ENCODE data around the gene NTRK3. TPM values are rescaled to one million over a fixed set of nuclear protein-coding genes. Genes with fewer than 3 reads are reported as not detected.

NTRK3 gene
- total RNA-seq, 1 donor from 2014 or later: 6.4 TPM

DNA sequence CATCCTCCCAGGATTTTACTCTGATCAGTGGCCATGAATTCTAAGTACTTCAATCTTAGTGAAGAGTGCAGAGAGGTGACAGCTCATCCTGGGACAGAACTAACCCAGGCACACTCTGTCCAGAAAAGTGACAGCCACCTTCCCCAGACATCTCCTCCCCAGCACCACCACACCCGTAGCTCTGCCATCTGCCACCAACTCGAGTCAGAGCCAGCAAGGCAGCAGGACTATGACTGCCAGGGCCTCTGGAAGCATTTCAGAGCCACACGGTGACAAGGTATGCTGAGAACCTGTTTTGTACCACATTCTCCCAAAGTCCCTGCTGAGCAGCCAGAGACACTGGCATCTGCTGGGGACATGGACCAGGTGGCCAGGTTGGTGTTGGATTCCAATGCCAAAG lies 71.0 kb downstream of the NTRK3 start:
- Mint-ChIP-seq H3K27me3 (ENCODE audit: unreplicated experiment) (peaks cover 2% of the 10 kb centered on the region), H3K36me3 (ENCODE audit: low read depth, unreplicated experiment) (no peaks in the 10 kb centered on the region), H3K4me3 (ENCODE audit: unreplicated experiment) (no peak overlapping the region), H3K4me1 (ENCODE audit: unreplicated experiment) (peaks cover 12% of the 10 kb centered on the region), H3K9me3 (ENCODE audit: unreplicated experiment) (no peaks in the 10 kb centered on the region), H3K27ac (ENCODE audit: unreplicated experiment) (no peak overlapping the region)
- TF ChIP-seq, protein P1, sequence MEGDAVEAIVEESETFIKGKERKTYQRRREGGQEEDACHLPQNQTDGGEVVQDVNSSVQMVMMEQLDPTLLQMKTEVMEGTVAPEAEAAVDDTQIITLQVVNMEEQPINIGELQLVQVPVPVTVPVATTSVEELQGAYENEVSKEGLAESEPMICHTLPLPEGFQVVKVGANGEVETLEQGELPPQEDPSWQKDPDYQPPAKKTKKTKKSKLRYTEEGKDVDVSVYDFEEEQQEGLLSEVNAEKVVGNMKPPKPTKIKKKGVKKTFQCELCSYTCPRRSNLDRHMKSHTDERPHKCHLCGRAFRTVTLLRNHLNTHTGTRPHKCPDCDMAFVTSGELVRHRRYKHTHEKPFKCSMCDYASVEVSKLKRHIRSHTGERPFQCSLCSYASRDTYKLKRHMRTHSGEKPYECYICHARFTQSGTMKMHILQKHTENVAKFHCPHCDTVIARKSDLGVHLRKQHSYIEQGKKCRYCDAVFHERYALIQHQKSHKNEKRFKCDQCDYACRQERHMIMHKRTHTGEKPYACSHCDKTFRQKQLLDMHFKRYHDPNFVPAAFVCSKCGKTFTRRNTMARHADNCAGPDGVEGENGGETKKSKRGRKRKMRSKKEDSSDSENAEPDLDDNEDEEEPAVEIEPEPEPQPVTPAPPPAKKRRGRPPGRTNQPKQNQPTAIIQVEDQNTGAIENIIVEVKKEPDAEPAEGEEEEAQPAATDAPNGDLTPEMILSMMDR (IDR thresholded peaks at IDR 0.05; ENCODE audit: unreplicated experiment): no peak
- no peak for DNase-seq (ENCODE audit: low spot score)

DNA sequence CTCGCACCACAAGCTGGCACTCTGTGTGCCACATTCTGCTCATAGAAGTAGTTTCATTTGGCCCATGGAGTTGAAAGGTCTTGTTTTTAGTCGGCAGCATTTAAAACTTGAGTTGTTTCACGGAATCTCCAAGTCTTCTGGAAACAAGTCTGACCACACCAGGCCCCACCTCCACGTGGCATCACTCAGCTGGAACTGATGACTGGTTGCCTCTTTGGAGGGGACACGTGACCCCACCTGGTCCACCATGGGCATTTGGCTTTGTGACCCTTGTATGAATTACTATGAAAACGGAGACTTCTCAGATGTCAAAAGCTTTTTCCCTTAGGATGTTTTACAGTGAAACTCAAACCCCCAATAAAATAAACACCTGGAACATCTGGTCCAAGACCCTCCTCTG lies 74.9 kb downstream of the NTRK3 start:
- H3K27ac Mint-ChIP-seq (ENCODE audit: unreplicated experiment): no peak overlapping the region
- peaks cover 4% of the 10 kb centered on the region for H3K4me1 Mint-ChIP-seq (ENCODE audit: unreplicated experiment)
- TF ChIP-seq, protein P1 (IDR thresholded peaks at IDR 0.05; ENCODE audit: unreplicated experiment): no peak
- H3K36me3 Mint-ChIP-seq (ENCODE audit: low read depth, unreplicated experiment): no peaks in the 10 kb centered on the region
- H3K9me3 Mint-ChIP-seq (ENCODE audit: unreplicated experiment): no peaks in the 10 kb centered on the region
- H3K27me3 Mint-ChIP-seq (ENCODE audit: unreplicated experiment): peaks cover 1% of the 10 kb centered on the region
- no peak for DNase-seq (ENCODE audit: low spot score)
- no peak overlapping the region for H3K4me3 Mint-ChIP-seq (ENCODE audit: unreplicated experiment)

DNA sequence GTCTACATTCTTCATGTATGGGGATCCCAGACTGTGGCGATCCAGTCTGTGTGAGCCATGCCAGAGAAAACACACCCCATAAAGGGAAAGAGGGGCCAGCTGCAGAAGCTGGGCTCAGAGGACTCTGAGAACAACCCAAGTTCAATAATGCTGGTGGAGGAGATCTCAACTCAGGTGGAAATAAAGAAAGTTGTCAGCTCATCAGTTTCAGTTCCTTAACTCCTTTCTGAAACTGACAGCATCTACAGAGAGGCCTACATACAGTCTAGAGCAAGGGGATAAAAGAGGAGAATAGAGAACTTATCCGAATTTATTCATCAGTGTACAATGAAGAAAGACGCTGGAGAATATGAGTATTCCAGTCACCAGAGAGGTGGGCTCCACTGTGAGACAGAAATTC lies 77.0 kb downstream of the NTRK3 start:
- TF ChIP-seq, protein P1 (IDR thresholded peaks at IDR 0.05; ENCODE audit: unreplicated experiment): no peak
- Mint-ChIP-seq H3K27me3 (ENCODE audit: unreplicated experiment) (no peaks in the 10 kb centered on the region), H3K9me3 (ENCODE audit: unreplicated experiment) (no peaks in the 10 kb centered on the region), H3K36me3 (ENCODE audit: low read depth, unreplicated experiment) (no peaks in the 10 kb centered on the region), H3K4me3 (ENCODE audit: unreplicated experiment) (no peak overlapping the region), H3K4me1 (ENCODE audit: unreplicated experiment) (peaks cover 4% of the 10 kb centered on the region), H3K27ac (ENCODE audit: unreplicated experiment) (no peak overlapping the region)
- DNase-seq (ENCODE audit: low spot score): no peak

DNA sequence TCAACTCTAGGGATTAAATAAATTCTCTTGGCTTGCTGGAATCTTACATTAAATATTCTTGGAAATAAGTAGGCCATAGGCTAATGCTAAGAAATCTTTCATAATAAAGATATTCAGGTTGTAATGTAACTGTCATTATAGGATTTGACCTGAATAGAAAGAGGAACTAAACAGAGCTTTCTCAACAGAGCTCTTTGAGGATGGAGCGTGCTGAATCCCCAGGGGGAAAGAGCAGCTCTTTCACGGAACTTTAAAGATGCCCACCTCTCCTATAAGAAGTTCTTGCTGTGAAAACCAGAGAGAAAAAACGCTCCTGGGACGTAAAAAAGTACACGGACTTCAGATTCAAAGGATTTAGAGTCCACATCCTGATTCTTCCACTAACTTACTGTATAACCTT lies 77.9 kb downstream of the NTRK3 start:
- Mint-ChIP-seq H3K4me1 (ENCODE audit: unreplicated experiment) (peaks cover 4% of the 10 kb centered on the region), H3K4me3 (ENCODE audit: unreplicated experiment) (no peak overlapping the region), H3K36me3 (ENCODE audit: low read depth, unreplicated experiment) (no peaks in the 10 kb centered on the region), H3K27ac (ENCODE audit: unreplicated experiment) (no peak overlapping the region), H3K9me3 (ENCODE audit: unreplicated experiment) (no peaks in the 10 kb centered on the region), H3K27me3 (ENCODE audit: unreplicated experiment) (no peaks in the 10 kb centered on the region)
- TF ChIP-seq, protein P1 (IDR thresholded peaks at IDR 0.05; ENCODE audit: unreplicated experiment): no peak
- DNase-seq (ENCODE audit: low spot score): no peak

DNA sequence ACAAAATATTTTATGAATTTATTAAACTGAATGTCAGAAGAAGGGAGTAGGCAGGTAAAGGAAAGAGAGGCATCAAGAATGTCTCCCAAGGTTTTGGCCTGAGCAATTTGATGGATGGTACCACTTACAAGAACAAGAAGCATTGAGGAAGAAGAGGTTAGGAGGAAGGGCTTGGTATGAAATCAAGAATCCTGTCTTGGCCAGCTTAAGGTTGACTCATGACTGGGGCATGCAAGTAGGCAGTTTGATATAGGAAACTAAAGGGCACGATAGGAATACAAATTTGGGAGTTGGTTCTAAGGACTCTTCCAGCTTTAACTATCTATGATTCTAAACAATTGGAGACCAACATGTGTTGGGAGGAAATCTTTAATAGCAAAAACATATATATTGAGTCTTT lies 79.1 kb downstream of the NTRK3 start:
- Mint-ChIP-seq H3K9me3 (ENCODE audit: unreplicated experiment) (no peaks in the 10 kb centered on the region), H3K4me3 (ENCODE audit: unreplicated experiment) (no peak overlapping the region), H3K27me3 (ENCODE audit: unreplicated experiment) (no peaks in the 10 kb centered on the region), H3K27ac (ENCODE audit: unreplicated experiment) (no peak overlapping the region), H3K36me3 (ENCODE audit: low read depth, unreplicated experiment) (no peaks in the 10 kb centered on the region), H3K4me1 (ENCODE audit: unreplicated experiment) (peaks cover under 1% of the 10 kb centered on the region)
- DNase-seq (ENCODE audit: low spot score): no peak
- TF ChIP-seq, protein P1 (IDR thresholded peaks at IDR 0.05; ENCODE audit: unreplicated experiment): no peak

Data from endothelial cell (in vitro differentiated cells).